Fibroblast of skin of left biceps (primary cell): ENCODE results near the gene SOS2.

Source experiments
- DNase-seq, 2 experiments: peaks; one replicate each; pipeline ENCODE4 v3.0.0-alpha.2; 2013; ENCODE audit warnings: low read depth in 2 of 2

The SOS2 gene

DNA sequence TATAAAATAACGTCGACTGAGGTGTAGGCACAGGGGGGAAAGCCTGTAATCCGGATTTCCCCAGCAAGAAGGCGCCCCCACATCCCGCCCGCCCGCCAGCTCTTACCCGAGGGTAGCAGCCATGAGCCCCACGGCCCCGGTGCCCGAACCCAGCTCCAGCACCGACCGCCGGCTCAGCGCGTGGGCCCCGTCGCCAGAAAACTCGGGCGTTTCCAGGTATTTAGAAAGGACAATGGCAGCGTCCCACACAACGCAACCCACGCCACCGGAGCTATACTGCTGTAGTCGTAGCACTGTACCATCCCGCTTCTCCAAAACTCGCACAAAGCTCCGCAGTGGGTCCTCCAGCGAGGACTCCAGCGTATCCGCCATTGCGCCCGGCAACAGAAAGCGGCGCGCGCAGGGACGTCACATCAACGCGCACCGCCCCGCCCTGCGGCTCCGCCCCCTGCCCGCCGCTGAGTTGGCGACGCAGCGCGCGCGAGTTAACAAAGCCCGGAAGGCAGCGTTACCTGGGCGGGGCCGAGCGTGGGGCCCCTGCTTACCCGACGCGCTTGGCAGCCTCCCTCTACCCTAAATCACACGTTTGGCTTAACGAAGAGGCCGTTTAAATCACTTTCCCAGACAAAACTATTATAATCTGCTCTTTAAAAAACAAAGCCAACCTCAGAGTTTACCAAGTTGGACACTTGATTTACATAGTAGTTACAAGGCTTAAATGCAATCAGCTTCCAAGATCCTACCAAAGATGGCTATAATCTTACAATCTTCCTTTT, 115.0 kb downstream of the SOS2 start, which contains the start of gene VCPKMT:
TSS of gene VCPKMT (minus strand) at position 392 of the 776 bp plus-strand sequence. CDS start at position 372, 20 bp downstream.
- DNase-seq = peak; percentile 76 to 77

DNA sequence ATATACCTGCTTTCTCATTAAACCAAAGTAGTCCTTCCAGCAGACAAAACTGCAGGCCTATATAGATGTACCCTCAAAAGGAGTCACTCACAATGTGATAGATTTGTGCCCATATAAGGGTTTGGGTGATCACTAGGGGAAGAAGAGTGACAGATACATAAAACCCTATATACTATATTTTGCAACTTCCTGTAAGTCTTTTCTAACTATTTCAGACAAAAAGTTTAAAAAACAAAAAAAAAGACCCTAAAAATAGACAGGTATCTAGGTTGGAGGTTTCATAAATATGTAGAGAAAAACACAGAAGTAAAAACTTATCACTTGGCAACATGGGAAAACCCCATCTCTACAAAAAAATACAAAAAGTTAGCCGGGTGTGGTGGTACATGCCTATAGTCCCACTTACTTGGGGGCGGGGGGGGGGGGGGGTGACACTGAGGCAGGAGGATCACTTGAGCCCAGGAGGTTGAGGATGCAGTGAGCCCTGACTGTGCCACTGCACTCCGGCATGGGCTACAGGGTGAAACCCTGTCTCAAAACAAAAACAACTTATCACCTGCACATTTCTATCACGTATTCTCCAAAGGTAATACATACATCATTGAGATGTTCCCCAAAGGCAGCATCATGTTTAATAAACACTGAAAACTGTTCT, 117.9 kb downstream of the SOS2 start:
- no peak for DNase-seq

DNA sequence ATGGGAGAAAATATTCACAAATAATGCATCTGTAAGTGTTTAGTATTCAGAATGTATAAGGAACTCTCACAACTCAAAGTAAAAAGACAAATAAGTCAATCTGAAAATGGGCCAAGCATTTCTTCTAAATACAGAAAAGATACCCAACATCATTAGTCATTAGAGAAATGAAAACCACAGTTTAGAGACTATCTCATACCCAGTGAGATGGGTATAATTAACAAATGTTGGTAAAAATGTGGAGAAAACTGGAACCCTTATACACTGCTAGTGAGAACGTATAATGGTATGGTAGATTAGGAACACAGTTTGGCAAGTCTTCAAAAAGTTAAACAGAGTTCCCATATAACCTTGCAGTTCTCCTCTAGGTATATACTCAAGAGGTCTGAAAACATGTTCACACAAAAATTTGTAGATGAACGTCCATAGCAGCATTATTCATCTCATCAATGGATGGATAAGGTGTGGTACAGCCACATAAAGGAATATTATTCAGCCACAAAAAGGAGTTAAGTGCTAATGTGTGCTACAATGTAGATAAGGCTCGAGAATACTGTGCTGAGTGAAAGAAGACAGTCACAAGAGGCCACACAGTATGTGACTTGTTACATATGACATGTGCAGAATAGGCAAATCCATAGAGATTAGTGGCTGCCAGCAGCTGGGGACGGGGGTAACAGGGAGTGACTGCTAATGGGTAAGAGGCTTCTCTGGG, 120.9 kb downstream of the SOS2 start:
- no peak for DNase-seq

- no peak for DNase-seq
Measured at GRCh38 chr14:50109342-50109741, 122.0 kb downstream of the SOS2 start.

DNA sequence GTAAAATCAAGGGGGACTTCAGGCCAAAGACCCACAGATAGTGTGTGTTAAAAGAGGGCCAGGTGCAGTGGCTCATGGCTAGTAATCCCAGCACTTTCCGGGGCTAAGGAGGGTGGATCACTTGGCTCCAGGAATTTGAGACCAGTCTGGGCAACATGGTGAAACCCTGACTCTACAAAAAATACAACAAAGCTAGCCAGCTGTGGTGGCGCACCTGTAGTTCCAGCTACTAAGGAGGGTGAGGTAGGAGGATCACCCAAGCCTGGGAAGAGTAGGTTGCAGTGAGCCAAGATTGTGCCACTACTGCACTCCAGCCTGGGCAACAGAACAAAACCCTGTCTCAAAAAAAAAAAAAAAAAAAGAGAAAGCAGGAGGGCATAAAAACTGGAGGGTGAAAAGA, 123.5 kb downstream of the SOS2 start:
- DNase-seq = no peak

GRCh38 chr14:50106178-50106577, 125.2 kb downstream of the SOS2 start:
- no peak for DNase-seq

DNA sequence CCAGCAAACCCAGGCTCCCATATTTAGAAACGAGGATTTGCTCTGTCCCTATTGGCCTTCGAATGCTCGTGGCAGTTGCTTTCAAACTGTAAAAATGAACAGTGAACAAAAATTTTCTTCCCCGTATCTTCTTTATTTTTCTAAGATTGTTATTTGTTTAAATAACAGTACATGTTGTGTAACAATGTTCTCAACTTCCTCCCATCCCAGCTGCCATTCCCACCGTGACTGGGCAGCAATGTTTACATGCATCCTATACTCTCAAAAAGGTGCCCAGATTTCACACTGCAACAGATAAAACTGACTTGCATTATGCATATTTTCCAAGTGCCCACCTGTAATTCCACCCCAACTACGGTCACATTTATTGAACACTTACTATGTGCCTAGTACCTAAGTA, 127.8 kb downstream of the SOS2 start:
- DNase-seq = no peak

DNA sequence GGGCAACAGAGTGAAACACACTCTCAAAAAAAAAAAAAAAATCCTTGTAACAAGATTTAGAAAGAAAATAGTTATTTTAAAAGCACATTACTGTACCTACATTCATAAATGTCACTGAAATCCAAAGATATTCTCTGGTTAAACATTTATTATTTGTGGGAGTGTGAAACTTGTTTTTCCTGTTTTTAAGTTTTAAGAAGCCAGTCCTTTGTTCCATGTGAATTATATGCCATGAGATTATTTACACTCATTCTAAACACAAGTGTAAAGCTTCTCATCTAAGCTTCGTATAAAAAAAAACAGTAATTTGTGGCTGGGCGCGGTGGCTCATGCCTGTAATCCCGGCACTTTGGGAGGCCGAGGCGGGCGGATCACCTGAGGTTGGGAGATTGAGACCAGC, 130.0 kb downstream of the SOS2 start:
- no peak for DNase-seq

DNA sequence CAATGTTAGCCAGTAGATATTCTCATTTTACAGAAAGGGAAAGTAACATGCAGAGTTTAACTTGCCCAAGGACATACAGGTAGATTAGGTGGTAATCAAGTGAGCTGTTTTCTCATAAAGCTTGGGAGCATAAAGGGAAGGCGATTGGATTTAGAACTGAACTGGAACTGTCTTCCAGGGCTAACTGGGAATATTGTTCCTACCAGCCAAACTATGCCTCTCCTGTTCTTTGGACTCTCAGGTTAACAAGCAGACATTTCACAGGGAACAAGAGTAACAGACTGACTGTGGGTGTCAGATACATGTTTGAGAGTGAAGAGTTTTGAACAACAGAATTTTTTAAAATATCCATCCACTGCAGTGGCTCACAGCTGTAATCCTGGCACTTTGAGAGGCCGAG, 130.6 kb downstream of the SOS2 start:
- no peak for DNase-seq

DNA sequence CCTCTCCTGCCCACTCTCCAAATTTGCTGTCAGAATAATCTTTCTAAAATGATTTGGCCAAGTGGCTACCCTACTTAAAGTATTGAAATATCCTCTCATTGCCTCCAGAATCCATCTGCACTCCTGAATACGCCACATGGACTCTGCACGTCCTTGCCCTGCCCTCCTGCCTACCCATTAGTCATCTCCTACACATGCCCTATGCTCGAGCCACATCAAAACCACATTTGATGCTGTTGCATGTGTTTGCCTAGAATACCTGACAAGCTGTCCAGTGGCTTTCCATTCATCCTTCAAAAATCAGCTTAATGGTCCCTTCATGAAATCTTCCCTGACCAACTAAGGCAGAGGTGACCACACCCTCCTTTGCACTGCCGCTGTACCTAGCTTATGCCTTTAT, 132.0 kb downstream of the SOS2 start:
- no peak for DNase-seq

DNA sequence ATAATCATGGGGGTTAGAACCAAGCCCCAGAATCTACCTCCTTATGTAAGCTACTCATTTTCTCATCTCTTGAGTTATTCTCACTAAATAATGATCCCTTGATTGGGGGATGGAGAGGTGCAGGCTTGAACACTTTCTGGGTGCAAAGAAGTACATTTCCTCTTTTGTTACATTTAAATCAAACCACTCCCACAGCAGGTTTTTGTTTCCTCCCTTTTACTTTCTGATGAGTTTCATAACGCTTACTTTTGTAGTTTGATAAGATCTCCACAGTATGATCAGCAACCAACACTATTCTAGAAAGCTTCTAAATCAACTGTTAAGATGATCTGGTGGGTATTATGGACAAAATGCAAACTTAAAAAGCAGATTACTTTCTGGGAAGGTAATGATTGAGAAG, 135.5 kb downstream of the SOS2 start:
- DNase-seq = no peak

GRCh38 chr14:50094056-50094755, 137.2 kb downstream of the SOS2 start:
- DNase-seq = no peak

DNA sequence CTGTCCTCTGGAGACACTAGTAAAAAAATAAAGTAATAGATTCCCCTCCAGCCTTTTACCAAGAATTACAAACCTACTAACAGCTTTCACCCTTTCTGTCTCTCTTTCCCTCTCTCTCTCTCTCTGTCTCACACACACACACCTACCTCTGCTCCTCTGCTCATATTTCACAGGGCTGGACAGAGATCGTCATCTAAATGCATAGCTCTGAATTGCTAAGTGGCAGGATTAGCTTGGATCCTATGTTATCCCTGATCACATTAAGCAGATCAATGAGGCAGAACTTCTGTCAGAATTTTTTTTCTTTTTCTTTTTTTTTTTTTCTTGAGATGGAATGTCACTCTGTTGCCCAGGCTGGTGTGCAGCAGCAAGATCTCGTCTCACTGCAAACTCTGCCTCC, 137.9 kb downstream of the SOS2 start:
- DNase-seq = no peak

DNA sequence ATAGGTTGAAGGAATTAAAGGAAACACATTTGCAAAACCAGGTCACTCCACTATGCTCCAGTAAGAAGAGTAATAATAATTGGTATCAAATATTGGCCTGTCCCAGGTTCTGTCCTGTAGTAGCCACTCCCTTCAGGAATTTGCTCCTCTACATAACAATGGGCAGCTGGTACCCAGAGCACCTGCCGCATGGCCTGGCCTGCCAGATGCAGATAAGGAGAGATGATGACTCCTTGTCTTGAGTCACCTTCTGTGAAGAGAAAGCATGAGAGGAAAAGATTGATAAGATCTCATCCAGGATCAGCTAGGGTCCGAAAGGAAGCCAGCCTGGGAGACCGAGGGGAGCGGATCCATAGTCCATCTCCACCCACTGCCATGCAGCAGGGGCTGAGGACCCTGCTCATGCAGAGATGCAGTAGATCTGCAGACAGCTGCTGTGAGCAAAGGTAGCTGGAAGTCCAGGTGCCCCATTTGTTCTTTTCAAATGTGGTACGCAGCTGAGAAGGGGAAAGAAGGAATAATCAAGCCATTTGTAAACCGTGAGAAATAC, 139.3 kb downstream of the SOS2 start:
- no peak for DNase-seq

GRCh38 chr14:50091240-50091913, 140.0 kb downstream of the SOS2 start:
- DNase-seq = no peak

GRCh38 chr14:50089208-50089607, 142.2 kb downstream of the SOS2 start:
- DNase-seq = no peak

GRCh38 chr14:50088731-50089130, 142.6 kb downstream of the SOS2 start:
- DNase-seq = no peak

- no peak for DNase-seq
Measured at GRCh38 chr14:50088117-50088515, 143.3 kb downstream of the SOS2 start.

GRCh38 chr14:50087341-50088116, 143.8 kb downstream of the SOS2 start:
- DNase-seq = no peak

DNA sequence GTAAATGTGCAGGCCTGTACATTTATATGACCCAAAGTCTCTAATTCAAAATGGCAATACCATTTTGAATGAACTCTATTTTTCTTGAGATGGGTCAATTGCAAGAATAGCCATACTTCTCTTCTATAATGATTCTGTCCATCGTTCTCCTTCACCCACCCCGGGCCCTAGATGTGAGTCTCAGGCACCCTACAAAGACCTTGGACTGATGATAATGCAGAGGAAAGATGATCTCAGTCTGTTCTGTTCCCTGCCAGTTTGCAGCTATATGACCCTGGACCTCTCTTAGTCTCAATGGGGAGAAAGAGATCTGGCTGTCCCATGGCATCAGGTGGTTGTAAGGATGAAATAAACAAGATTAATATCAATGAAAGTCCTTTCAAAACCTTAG, 145.1 kb downstream of the SOS2 start:
- no peak for DNase-seq
